GM06990 (cell line): ENCODE data around the gene GRIP2.

Source experiments
- DNase-seq: peaks from one replicate; pipeline ENCODE4 v3.0.0-alpha.2; 2011; ENCODE audit not compliant: insufficient read length; ENCODE audit errors: extremely low read depth
- H3K27me3 ChIP-seq: replicated peaks from 2 replicates; pipeline ENCODE4 v1.6.0; 2011; ENCODE audit warnings: low read length; ENCODE audit not compliant: control insufficient read depth, insufficient read depth
- H3K36me3 ChIP-seq: 2 replicates; pipeline ENCODE4 v1.5.1; 2011; ENCODE audit warnings: low read length; ENCODE audit not compliant: control insufficient read depth, insufficient read depth
- H3K4me3 ChIP-seq: replicated peaks from 2 replicates; pipeline ENCODE4 v1.5.1; 2011; ENCODE audit warnings: low read depth, mild to moderate bottlenecking, control low read depth, low read length
- CTCF ChIP-seq: IDR thresholded peaks from 2 replicates; pipeline ENCODE4 v1.5.1; 2011; ENCODE audit warnings: low read length, control low read depth, mild to moderate bottlenecking, inconsistent platforms; ENCODE audit not compliant: insufficient read depth, poor library complexity, severe bottlenecking

GRIP2 gene

GRCh38 chr3:14550651-14551611 is 10.8 kb upstream of the GRIP2 start:
- no peak for DNase-seq
- Histone ChIP-seq H3K4me3 (no peak overlapping the region), H3K36me3 (no peaks in the 10 kb centered on the region), H3K27me3 (peaks cover 3% of the 10 kb centered on the region; the same call in 1 of the 2 replicates)
- TF ChIP-seq CTCF, result no peak

GRCh38 chr3:14550181-14550580 is 10.0 kb upstream of the GRIP2 start:
- no peak for DNase-seq
- H3K4me3 ChIP-seq, result no peak overlapping the region
- no peaks in the 10 kb centered on the region for H3K36me3 ChIP-seq
- no peak for TF ChIP-seq CTCF
- H3K27me3 ChIP-seq, result peaks cover 3% of the 10 kb centered on the region

- peaks cover 3% of the 10 kb centered on the region for H3K27me3 ChIP-seq
- H3K36me3 ChIP-seq, result no peaks in the 10 kb centered on the region
- H3K4me3 ChIP-seq, result no peak overlapping the region
- no peak for DNase-seq
- TF ChIP-seq CTCF, result peak; percentile 40
Observed at GRCh38 chr3:14549256-14549919, 9.2 kb upstream of the GRIP2 start.

GRCh38 chr3:14548321-14548729 is 8.2 kb upstream of the GRIP2 start:
- Histone ChIP-seq H3K4me3 (no peak overlapping the region), H3K27me3 (peaks cover 2% of the 10 kb centered on the region), H3K36me3 (no peaks in the 10 kb centered on the region)
- DNase-seq, result no peak
- peak; percentile 75 for TF ChIP-seq CTCF

GRCh38 chr3:14547693-14548092 is 7.6 kb upstream of the GRIP2 start:
- no peak for TF ChIP-seq CTCF
- DNase-seq, result no peak
- no peak overlapping the region for H3K4me3 ChIP-seq
- peaks cover 3% of the 10 kb centered on the region for H3K27me3 ChIP-seq
- no peaks in the 10 kb centered on the region for H3K36me3 ChIP-seq
